ENCODE measurements around the gene TIFAB. TPM values are rescaled to one million over a fixed set of nuclear protein-coding genes. Genes with fewer than 3 reads are reported as not detected.

The TIFAB gene
- total RNA-seq, 6 donors from 2014 or later = 0.23 to 0.24 TPM; not detected in 4

DNA sequence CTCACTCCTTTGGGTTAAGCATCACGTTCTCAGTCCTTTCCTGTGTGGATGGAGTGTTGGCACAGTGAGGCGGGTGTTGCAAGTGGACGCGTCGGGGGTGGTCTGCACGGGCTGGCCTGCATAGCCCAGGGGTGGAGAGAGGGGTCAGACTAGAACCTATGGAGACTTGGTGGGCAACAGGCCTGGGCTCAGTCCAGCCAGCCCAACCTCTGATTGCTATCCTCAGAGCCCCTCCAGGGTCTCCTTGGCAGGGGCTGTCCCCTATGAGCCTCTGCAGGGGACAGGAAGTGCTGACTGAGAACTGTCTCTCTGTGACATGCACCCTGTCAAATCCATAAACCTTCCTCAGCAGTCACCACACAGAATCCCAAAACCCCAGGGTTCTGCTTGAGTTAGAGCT lies 7.3 kb downstream of the TIFAB start:
- DNase-seq = no peak

DNA sequence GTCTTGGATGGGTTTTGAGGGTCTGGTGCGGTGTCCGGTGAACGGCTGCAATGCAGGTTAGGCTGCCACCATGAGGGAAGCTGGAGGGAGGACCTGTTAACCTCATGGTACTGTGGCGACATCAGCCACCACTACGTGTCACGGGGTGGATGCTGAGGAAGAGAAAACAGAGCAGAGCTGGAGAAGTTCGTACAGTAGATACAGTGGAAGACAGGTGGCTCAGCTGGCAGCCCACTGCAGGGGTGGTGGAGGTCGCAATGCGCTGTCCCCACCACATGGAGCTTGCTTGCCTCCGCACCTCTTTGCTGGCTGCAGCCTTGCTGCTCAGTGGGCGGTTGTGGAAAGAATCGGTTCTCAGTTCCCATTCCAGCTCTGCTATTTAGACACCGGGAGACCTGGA lies 7.8 kb downstream of the TIFAB start:
- whole genome bisulfite sequencing, 2 donors = 74 to 89% methylated on average over 13 of the region's 13 CpGs
- Histone ChIP-seq H3K4me1 (peaks cover 0 to 19% (median 14%) of the 10 kb centered on the region in 4 donors), H3K36me3 (no peaks in the 10 kb centered on the region), H3K27ac (no peak overlapping the region), H3K9me3 (no peaks in the 10 kb centered on the region), H3K4me3 (no peak overlapping the region), H3K27me3 (no peaks in the 10 kb centered on the region)
- TF ChIP-seq, protein P1, sequence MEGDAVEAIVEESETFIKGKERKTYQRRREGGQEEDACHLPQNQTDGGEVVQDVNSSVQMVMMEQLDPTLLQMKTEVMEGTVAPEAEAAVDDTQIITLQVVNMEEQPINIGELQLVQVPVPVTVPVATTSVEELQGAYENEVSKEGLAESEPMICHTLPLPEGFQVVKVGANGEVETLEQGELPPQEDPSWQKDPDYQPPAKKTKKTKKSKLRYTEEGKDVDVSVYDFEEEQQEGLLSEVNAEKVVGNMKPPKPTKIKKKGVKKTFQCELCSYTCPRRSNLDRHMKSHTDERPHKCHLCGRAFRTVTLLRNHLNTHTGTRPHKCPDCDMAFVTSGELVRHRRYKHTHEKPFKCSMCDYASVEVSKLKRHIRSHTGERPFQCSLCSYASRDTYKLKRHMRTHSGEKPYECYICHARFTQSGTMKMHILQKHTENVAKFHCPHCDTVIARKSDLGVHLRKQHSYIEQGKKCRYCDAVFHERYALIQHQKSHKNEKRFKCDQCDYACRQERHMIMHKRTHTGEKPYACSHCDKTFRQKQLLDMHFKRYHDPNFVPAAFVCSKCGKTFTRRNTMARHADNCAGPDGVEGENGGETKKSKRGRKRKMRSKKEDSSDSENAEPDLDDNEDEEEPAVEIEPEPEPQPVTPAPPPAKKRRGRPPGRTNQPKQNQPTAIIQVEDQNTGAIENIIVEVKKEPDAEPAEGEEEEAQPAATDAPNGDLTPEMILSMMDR (IDR thresholded peaks at IDR 0.05) = no peak
- TF ChIP-seq POLR2A (IDR thresholded peaks at IDR 0.05) (no peak), EP300 (IDR thresholded peaks at IDR 0.05) (no peak), POLR2AphosphoS5 (IDR thresholded peaks at IDR 0.05) (no peak)
- ATAC-seq (ENCODE audit: low FRiP score in 2 of 2) (no peak), DNase-seq (no peak)

More for the DNA sequence above, 7.3 kb downstream of the TIFAB start:
- WGBS, 2 donors = 69 to 84% methylated on average over 3 to 6 of the region's 6 CpGs
- Histone ChIP-seq H3K27me3 (no peaks in the 10 kb centered on the region), H3K4me3 (no peak overlapping the region), H3K36me3 (no peaks in the 10 kb centered on the region), H3K27ac (no peak overlapping the region), H3K9me3 (no peaks in the 10 kb centered on the region), H3K4me1 (peaks cover 0 to 15% (median 11%) of the 10 kb centered on the region in 4 donors)
- ATAC-seq (ENCODE audit: low FRiP score in 2 of 2) = no peak
- TF ChIP-seq, protein P1 (IDR thresholded peaks at IDR 0.05) = no peak
- TF ChIP-seq EP300 (IDR thresholded peaks at IDR 0.05) = no peak
- TF ChIP-seq POLR2A (IDR thresholded peaks at IDR 0.05) = no peak
- TF ChIP-seq POLR2AphosphoS5 (IDR thresholded peaks at IDR 0.05) = no peak

DNA sequence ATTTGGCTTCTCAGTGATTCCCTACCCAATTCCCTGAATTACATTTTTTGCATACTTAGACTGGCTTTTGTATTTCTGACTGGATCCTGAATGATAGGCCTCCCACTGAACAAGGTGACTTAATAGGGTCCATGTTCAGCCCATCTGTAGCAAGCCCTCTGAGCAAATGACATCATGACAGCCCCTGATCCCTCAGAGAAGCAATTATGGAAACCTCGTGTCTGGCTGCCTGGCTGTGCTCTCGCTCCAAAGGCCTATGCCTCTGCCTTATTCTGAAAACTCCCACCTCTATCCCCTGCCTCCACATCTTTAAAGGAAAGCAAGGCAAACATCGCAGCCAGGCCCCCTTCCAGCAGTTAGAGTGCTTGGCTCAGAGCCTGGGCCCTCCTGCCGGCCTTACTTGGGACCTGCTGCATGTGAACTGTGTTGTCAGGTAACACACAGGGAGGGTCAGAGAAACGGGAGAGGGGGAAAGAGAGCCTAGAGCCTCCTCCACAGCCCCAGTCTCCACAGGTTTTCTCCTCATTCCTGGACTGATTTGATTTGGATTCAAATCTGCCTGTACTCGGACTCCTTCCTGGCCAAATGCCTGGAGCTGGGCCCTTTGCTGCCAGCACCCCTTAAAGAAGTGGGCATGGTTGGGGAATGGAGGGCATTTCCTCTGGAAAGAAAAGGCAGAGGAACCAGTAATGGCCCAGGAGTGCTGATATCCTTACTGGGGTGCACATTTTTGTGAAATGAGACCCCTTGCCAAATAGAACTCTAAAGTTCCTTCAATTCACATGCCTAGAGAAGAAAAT lies 8.8 kb downstream of the TIFAB start:
- Histone ChIP-seq H3K4me1 (peaks cover 8 to 27% (median 18%) of the 10 kb centered on the region in 4 donors), H3K4me3 (no peak overlapping the region), H3K27me3 (no peaks in the 10 kb centered on the region), H3K9me3 (no peaks in the 10 kb centered on the region), H3K27ac (peak overlapping the region in 3 of 4 donors; percentile 6 to 14 (median 10)), H3K36me3 (no peaks in the 10 kb centered on the region)
- TF ChIP-seq, protein P1 (IDR thresholded peaks at IDR 0.05) = no peak
- no peak for TF ChIP-seq POLR2AphosphoS5 (IDR thresholded peaks at IDR 0.05)
- no peak for TF ChIP-seq POLR2A (IDR thresholded peaks at IDR 0.05)
- no peak for TF ChIP-seq EP300 (IDR thresholded peaks at IDR 0.05)
- ATAC-seq (ENCODE audit: low FRiP score in 2 of 2) (no peak), DNase-seq (no peak)
- 51 to 61% methylated on average over 6 of the region's 6 CpGs for WGBS, 2 donors

DNA sequence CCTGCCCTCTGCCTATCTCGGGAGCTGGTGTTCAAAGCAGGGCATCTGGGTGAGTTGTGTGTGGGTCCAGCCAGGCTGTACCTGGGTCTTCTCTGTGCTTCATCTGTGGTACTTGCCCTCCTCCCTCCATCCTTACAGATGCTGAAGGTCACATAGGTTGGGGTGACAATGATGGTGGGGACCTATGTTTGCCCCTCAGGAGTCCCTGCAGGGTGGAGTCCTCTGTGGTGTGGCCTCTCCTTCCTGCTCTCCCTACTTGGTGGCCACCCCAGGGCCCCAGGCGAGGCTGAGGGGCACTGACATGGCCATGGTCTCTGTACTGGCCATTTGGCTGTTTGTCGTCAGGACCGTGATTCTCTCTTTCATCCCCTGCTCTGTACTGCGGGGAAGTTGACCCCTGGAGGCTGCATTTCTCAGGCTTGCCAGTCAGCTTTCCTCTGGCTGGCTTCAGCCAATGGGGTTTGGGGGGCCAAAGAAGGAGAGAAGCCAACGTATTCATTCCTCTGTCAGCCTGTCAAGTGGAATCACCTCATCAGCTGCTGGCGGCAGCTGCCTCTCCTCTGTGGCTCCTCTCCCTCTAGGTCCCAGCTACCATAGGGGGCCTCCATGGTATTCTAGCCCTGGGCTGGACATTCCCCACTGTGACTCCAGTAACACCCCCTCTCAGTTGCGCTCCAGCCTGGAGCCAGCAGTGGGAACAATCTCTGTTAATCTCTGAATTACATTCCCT lies 9.6 kb downstream of the TIFAB start:
- no peak for TF ChIP-seq EP300 (IDR thresholded peaks at IDR 0.05)
- TF ChIP-seq POLR2AphosphoS5 (IDR thresholded peaks at IDR 0.05) = no peak
- TF ChIP-seq POLR2A (IDR thresholded peaks at IDR 0.05) = no peak
- TF ChIP-seq, protein P1 (IDR thresholded peaks at IDR 0.05) = no peak

More for the DNA sequence above, 9.6 kb downstream of the TIFAB start:
- Histone ChIP-seq H3K4me3 (no peak overlapping the region), H3K27me3 (no peaks in the 10 kb centered on the region), H3K27ac (peak overlapping the region in 2 of 4 donors; percentile 35 to 42), H3K4me1 (peaks cover 12 to 28% (median 20%) of the 10 kb centered on the region in 4 donors), H3K36me3 (no peaks in the 10 kb centered on the region), H3K9me3 (no peaks in the 10 kb centered on the region)
- ATAC-seq (ENCODE audit: low FRiP score in 2 of 2) (peak in 1 of 2 donors; percentile 1), DNase-seq (no peak)
- 67 to 83% methylated on average over 6 to 8 of the region's 8 CpGs for WGBS, 2 donors
